HCT116 (cell line): ENCODE results near the gene PRRT1B.

ENCODE experiments used
- POLR2A ChIP-seq: IDR thresholded peaks from 2 replicates; pipeline ENCODE4 v1.7.0; 2011; ENCODE audit warnings: borderline replicate concordance; ENCODE audit not compliant: insufficient read depth, insufficient read length; ENCODE audit errors: extremely low read depth
- POLR2AphosphoS5 ChIP-seq: IDR thresholded peaks from 2 replicates; pipeline ENCODE4 v1.6.1; 2011; ENCODE audit warnings: mild to moderate bottlenecking, low read depth, low read length, moderate library complexity
- SRF ChIP-seq: IDR thresholded peaks from 2 replicates; pipeline ENCODE4 v1.6.1; 2012; ENCODE audit warnings: low read depth
- ZFX ChIP-seq: fragments of 450-650 bp; IDR thresholded peaks from 2 replicates; pipeline ENCODE4 v1.6.1; 2017
- TF ChIP-seq, protein P1 (sequence below), 3 experiments: fragments of 200-600 bp in 1 of 3; sonication (generic) in 1 of 3; IDR thresholded peaks in 2 of 3; conservative IDR thresholded peaks in 1 of 3; 2 replicates each; pipeline ENCODE4 v1.5.1; 2012 to 2017; ENCODE audit warnings: low read depth in 2 of 3, low read length in 2 of 3, antibody characterized with exemption in 1 of 3, borderline replicate concordance in 1 of 3, control low read depth in 1 of 3, mild to moderate bottlenecking in 1 of 3, mixed read lengths in 1 of 3, mixed run types in 1 of 3, moderate library complexity in 1 of 3; ENCODE audit not compliant: insufficient read depth in 1 of 3
- TF ChIP-seq, protein P2 (sequence below): IDR thresholded peaks from 2 replicates; pipeline ENCODE4 v1.6.1; 2012; ENCODE audit warnings: low read depth

DNA sequence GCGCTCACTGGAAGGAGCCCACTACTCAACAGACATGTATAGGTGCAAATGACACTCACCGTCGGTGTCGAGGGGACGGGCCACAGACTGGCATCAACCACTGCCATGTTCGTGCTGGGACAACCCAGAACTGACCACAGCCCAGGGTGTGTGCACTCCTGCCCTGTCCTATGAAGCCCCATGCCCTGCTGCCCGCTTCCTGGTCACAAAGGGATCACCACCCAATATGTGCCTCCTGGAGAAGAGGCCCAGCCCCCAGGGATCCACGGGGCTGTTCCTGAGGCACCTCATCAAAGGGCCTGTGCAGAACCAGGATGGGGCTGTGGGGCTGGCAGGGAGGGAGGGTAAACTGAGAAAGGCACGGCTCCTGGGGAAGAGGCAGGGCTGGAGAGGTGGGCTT, 43.1 kb downstream of the PRRT1B start:
- no peak for TF ChIP-seq ZFX
- TF ChIP-seq, protein P1, sequence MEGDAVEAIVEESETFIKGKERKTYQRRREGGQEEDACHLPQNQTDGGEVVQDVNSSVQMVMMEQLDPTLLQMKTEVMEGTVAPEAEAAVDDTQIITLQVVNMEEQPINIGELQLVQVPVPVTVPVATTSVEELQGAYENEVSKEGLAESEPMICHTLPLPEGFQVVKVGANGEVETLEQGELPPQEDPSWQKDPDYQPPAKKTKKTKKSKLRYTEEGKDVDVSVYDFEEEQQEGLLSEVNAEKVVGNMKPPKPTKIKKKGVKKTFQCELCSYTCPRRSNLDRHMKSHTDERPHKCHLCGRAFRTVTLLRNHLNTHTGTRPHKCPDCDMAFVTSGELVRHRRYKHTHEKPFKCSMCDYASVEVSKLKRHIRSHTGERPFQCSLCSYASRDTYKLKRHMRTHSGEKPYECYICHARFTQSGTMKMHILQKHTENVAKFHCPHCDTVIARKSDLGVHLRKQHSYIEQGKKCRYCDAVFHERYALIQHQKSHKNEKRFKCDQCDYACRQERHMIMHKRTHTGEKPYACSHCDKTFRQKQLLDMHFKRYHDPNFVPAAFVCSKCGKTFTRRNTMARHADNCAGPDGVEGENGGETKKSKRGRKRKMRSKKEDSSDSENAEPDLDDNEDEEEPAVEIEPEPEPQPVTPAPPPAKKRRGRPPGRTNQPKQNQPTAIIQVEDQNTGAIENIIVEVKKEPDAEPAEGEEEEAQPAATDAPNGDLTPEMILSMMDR (IDR thresholded peaks at IDR 0.05 in 2 of 3, conservative IDR thresholded peaks at IDR 0.05 in 1 of 3; ENCODE audit: borderline replicate concordance in 1 of 3, insufficient read depth in 1 of 3, low read depth in 2 of 3, low read length in 2 of 3) = no peak
- no peak for TF ChIP-seq POLR2A
- no peak for TF ChIP-seq POLR2AphosphoS5
- TF ChIP-seq SRF = no peak
- TF ChIP-seq, protein P2, sequence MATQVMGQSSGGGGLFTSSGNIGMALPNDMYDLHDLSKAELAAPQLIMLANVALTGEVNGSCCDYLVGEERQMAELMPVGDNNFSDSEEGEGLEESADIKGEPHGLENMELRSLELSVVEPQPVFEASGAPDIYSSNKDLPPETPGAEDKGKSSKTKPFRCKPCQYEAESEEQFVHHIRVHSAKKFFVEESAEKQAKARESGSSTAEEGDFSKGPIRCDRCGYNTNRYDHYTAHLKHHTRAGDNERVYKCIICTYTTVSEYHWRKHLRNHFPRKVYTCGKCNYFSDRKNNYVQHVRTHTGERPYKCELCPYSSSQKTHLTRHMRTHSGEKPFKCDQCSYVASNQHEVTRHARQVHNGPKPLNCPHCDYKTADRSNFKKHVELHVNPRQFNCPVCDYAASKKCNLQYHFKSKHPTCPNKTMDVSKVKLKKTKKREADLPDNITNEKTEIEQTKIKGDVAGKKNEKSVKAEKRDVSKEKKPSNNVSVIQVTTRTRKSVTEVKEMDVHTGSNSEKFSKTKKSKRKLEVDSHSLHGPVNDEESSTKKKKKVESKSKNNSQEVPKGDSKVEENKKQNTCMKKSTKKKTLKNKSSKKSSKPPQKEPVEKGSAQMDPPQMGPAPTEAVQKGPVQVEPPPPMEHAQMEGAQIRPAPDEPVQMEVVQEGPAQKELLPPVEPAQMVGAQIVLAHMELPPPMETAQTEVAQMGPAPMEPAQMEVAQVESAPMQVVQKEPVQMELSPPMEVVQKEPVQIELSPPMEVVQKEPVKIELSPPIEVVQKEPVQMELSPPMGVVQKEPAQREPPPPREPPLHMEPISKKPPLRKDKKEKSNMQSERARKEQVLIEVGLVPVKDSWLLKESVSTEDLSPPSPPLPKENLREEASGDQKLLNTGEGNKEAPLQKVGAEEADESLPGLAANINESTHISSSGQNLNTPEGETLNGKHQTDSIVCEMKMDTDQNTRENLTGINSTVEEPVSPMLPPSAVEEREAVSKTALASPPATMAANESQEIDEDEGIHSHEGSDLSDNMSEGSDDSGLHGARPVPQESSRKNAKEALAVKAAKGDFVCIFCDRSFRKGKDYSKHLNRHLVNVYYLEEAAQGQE = no peak
